Mesenchymal stem cell (in vitro differentiated cells and primary cell): ENCODE results near the gene CCM2.

Experiments used
- DNase-seq: peaks from one replicate; pipeline ENCODE4 v3.0.0-alpha.2; 2013
- H2AFZ ChIP-seq: one replicate; pipeline ENCODE4 v1.6.1; 2013; ENCODE audit warnings: low read depth, mild to moderate bottlenecking, control low read depth, inconsistent platforms, low read length, moderate library complexity
- H2AK5ac ChIP-seq: 2 replicates; pipeline ENCODE4 v1.6.1; 2013; ENCODE audit warnings: low read length, moderate library complexity, mild to moderate bottlenecking, inconsistent platforms; ENCODE audit not compliant: severe bottlenecking
- H2BK120ac ChIP-seq: one replicate; pipeline ENCODE4 v1.6.1; 2013; ENCODE audit warnings: low read depth, mild to moderate bottlenecking, inconsistent platforms, low read length, moderate library complexity
- H2BK12ac ChIP-seq, 2 experiments: one replicate each; pipeline ENCODE4 v1.6.1; 2013; ENCODE audit warnings: inconsistent platforms in 2 of 2, low read length in 2 of 2, mild to moderate bottlenecking in 2 of 2, moderate library complexity in 2 of 2, control low read depth in 1 of 2
- H2BK15ac ChIP-seq: one replicate; pipeline ENCODE4 v1.6.1; 2013; ENCODE audit warnings: mild to moderate bottlenecking, low read depth, inconsistent platforms; ENCODE audit not compliant: poor library complexity, severe bottlenecking
- H2BK5ac ChIP-seq: 2 replicates; pipeline ENCODE4 v1.6.1; 2013; ENCODE audit warnings: low read depth, mild to moderate bottlenecking, low read length, control low read depth, inconsistent platforms; ENCODE audit not compliant: poor library complexity, severe bottlenecking
- H3K14ac ChIP-seq, 2 experiments: one replicate each; pipeline ENCODE4 v1.6.1; 2013; ENCODE audit warnings: inconsistent platforms in 2 of 2, low read length in 2 of 2, control low read depth in 1 of 2, mild to moderate bottlenecking in 1 of 2, moderate library complexity in 1 of 2
- H3K18ac ChIP-seq, 2 experiments: one replicate each; pipeline ENCODE4 v1.6.1; 2013; ENCODE audit warnings: inconsistent platforms in 2 of 2, low read length in 2 of 2, control low read depth in 1 of 2, low read depth in 1 of 2, mild to moderate bottlenecking in 1 of 2
- H3K23ac ChIP-seq, 2 experiments: one replicate each; pipeline ENCODE4 v1.6.1; 2013; ENCODE audit warnings: inconsistent platforms in 2 of 2, low read length in 2 of 2, mild to moderate bottlenecking in 2 of 2, moderate library complexity in 2 of 2, control low read depth in 1 of 2
- H3K27ac ChIP-seq: 2 replicates; pipeline ENCODE4 v1.5.1; 2013; ENCODE audit warnings: mild to moderate bottlenecking, moderate library complexity, low read length, control low read depth, inconsistent platforms; ENCODE audit not compliant: poor library complexity, severe bottlenecking
- H3K27me3 ChIP-seq, 2 experiments: 2 replicates each; pipeline versions ENCODE4 v1.6.1 to v1.7.0; 2013; ENCODE audit warnings: low read length in 2 of 2, mild to moderate bottlenecking in 2 of 2, moderate library complexity in 2 of 2, control low read depth in 1 of 2, inconsistent platforms in 1 of 2; ENCODE audit not compliant: control insufficient read depth in 1 of 2, insufficient read depth in 1 of 2
- H3K36me3 ChIP-seq, 2 experiments: 2 replicates each; pipeline versions ENCODE4 v1.6.1 to v1.7.0; 2013; ENCODE audit warnings: low read length in 2 of 2, control low read depth in 1 of 2, inconsistent platforms in 1 of 2, low read depth in 1 of 2, mild to moderate bottlenecking in 1 of 2; ENCODE audit not compliant: insufficient read depth in 2 of 2, control insufficient read depth in 1 of 2
- H3K4ac ChIP-seq, 2 experiments: one replicate each; pipeline ENCODE4 v1.6.1; 2013; ENCODE audit warnings: inconsistent platforms in 2 of 2, low read length in 2 of 2, mild to moderate bottlenecking in 2 of 2, moderate library complexity in 2 of 2, control low read depth in 1 of 2, low read depth in 1 of 2
- H3K4me1 ChIP-seq: 2 replicates; pipeline ENCODE4 v1.6.1; 2013; ENCODE audit warnings: low read depth, low read length, control low read depth; ENCODE audit not compliant: control insufficient read depth, insufficient read depth
- H3K4me2 ChIP-seq: 2 replicates; pipeline ENCODE4 v1.6.1; 2013; ENCODE audit warnings: low read length, mild to moderate bottlenecking, inconsistent platforms; ENCODE audit not compliant: poor library complexity, severe bottlenecking
- H3K4me3 ChIP-seq, 2 experiments: 2 replicates each; pipeline versions ENCODE4 v1.5.1 to v1.7.0; 2013; ENCODE audit warnings: low read length in 2 of 2, mild to moderate bottlenecking in 2 of 2, control low read depth in 1 of 2, low read depth in 1 of 2; ENCODE audit not compliant: insufficient read depth in 1 of 2
- H3K79me1 ChIP-seq: replicated peaks from 2 replicates; pipeline ENCODE4 v1.6.1; 2013; ENCODE audit warnings: mild to moderate bottlenecking, control low read depth, low read length, inconsistent platforms; ENCODE audit not compliant: poor library complexity, severe bottlenecking
- H3K9ac ChIP-seq: 2 replicates; pipeline ENCODE4 v1.7.0; 2013; ENCODE audit warnings: mild to moderate bottlenecking, low read length, moderate library complexity
- H3K9me3 ChIP-seq: 2 replicates; pipeline ENCODE4 v1.7.0; 2013; ENCODE audit warnings: mild to moderate bottlenecking, low read length; ENCODE audit not compliant: control insufficient read depth
- H4K8ac ChIP-seq: one replicate; pipeline ENCODE4 v1.6.1; 2013; ENCODE audit warnings: inconsistent platforms, mild to moderate bottlenecking, low read length, moderate library complexity
- H4K91ac ChIP-seq: one replicate; pipeline ENCODE4 v1.6.1; 2013; ENCODE audit warnings: mild to moderate bottlenecking, low read length, inconsistent platforms
- WGBS: methylation state at CpG from one replicate; pipeline ENCODE4 v1.1.7; 2013; ENCODE audit warnings: mixed read lengths; 5-methylcytosine and 5-hydroxymethylcytosine counted together

Gene CCM2

DNA sequence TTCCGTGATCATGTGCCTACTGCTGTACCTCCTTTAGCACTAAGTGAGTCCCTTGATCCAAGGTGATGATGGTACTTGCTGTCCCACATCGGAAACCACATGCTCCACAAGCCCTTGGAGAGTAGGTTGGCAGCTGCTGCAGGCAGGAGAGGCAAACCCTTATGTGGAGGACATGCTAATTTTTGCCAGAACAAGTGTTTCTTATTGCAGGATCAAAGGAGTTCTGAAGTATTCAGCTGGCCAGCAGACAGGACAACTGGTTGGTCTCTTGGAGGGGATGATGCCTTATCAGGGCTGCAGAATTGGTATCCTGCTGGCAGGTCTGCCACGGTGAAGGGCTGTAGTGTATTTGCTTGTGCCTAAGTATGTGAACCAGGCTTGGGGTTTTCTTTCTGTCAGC is 52.0 kb downstream of the CCM2 start:
- Histone ChIP-seq H3K23ac (no peak overlapping the region), H2AFZ (no peak overlapping the region), H3K9me3 (no peaks in the 10 kb centered on the region), H2AK5ac (no peak overlapping the region), H3K4me1 (peaks cover 4% of the 10 kb centered on the region), H3K4me2 (no peak overlapping the region), H2BK120ac (no peak overlapping the region), H2BK15ac (no peak overlapping the region), H3K27ac (no peak overlapping the region), H3K18ac (no peak overlapping the region), H3K4me3 (no peak overlapping the region), H3K9ac (no peak overlapping the region), H2BK12ac (no peak overlapping the region), H3K4ac (no peak overlapping the region), H3K14ac (no peak overlapping the region), H3K79me1 (peaks cover 32% of the 10 kb centered on the region), H4K91ac (no peak overlapping the region), H3K27me3 (no peaks in the 10 kb centered on the region), H2BK5ac (no peak overlapping the region), H3K36me3 (peaks cover 24 to 57% of the 10 kb centered on the region in 2 experiments), H4K8ac (no peak overlapping the region)
- 76% methylated on average over 3 of the region's 3 CpGs for WGBS
- DNase-seq: no peak

- 89% methylated on average over 6 of the region's 6 CpGs for WGBS
- H4K91ac ChIP-seq: no peak overlapping the region
- no peak overlapping the region for H4K8ac ChIP-seq
- no peaks in the 10 kb centered on the region for H3K9me3 ChIP-seq
- H3K27me3 ChIP-seq: no peaks in the 10 kb centered on the region
- no peak overlapping the region for H2BK120ac ChIP-seq
- H2AFZ ChIP-seq: no peak overlapping the region
- H3K36me3 ChIP-seq: peaks cover 24 to 47% of the 10 kb centered on the region in 2 experiments
- H2BK5ac ChIP-seq: no peak overlapping the region
- peaks cover 36% of the 10 kb centered on the region for H3K79me1 ChIP-seq
- H3K4me3 ChIP-seq: no peak overlapping the region
- H3K27ac ChIP-seq: no peak overlapping the region
- no peak overlapping the region for H3K18ac ChIP-seq
- DNase-seq: no peak
- H3K4me2 ChIP-seq: no peak overlapping the region
- H3K4me1 ChIP-seq: peaks cover 4% of the 10 kb centered on the region
- H2AK5ac ChIP-seq: no peak overlapping the region
- H2BK15ac ChIP-seq: no peak overlapping the region
- no peak overlapping the region for H3K4ac ChIP-seq
- H3K14ac ChIP-seq: no peak overlapping the region
- H2BK12ac ChIP-seq: no peak overlapping the region
- no peak overlapping the region for H3K9ac ChIP-seq
- no peak overlapping the region for H3K23ac ChIP-seq
Measured at GRCh38 chr7:45053401-45053800, 53.4 kb downstream of the CCM2 start.

DNA sequence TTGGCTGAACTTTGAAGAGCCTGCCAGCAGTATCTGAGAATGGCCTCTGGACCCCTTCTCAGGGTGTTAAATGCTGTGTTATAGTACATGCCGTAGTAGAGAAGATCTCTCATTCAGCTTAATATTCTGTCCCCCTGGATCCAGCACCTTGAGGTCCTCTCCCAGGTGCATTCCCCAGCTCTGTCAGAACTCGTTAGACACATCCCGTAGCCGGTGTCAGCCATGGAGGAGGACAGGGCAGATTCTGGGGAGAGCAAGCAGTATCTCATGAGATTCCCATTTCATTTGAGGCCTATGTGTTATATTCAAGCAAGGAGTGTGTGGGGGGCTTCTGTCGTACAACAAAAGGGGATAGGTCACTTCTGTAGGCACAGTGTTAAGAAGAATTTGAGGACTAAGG is 53.9 kb downstream of the CCM2 start:
- Histone ChIP-seq H3K79me1 (peaks cover 32% of the 10 kb centered on the region), H2BK12ac (no peak overlapping the region), H4K91ac (no peak overlapping the region), H3K4me1 (peaks cover 2% of the 10 kb centered on the region), H3K9ac (no peak overlapping the region), H2BK15ac (no peak overlapping the region), H3K18ac (no peak overlapping the region), H3K27ac (no peak overlapping the region), H3K4me3 (no peak overlapping the region), H3K27me3 (no peaks in the 10 kb centered on the region), H4K8ac (no peak overlapping the region), H3K4me2 (no peak overlapping the region), H2AK5ac (no peak overlapping the region), H3K4ac (no peak overlapping the region), H3K23ac (no peak overlapping the region), H3K14ac (no peak overlapping the region), H2BK5ac (no peak overlapping the region), H2AFZ (no peak overlapping the region), H2BK120ac (no peak overlapping the region), H3K9me3 (no peaks in the 10 kb centered on the region), H3K36me3 (peaks cover 21 to 43% of the 10 kb centered on the region in 2 experiments)
- DNase-seq: no peak
- 99% methylated on average over 4 of the region's 5 CpGs for WGBS

DNA sequence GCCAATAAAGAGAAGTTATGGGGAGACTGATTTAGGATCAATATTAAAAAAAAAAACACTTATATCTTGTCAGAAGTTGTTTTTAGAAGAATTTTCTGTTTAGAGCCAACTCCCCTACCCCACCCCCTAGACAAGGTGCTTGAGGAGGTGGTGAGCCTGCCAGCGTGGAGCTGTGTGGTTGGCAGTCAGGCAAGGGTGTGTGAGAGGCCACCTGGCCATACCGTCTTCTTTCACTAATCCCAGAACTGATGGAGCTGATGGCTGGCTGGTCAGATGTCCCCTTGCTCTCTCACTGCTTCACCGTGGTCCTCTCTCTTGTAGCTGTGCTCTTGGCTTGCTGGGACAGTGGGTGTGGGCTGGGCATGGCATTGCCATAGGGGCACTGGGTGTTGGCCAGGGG is 54.4 kb downstream of the CCM2 start:
- H3K9me3 ChIP-seq: no peaks in the 10 kb centered on the region
- H2BK120ac ChIP-seq: no peak overlapping the region
- 89% methylated on average over 3 of the region's 3 CpGs for WGBS

More for the DNA sequence above, 54.4 kb downstream of the CCM2 start:
- H2BK12ac ChIP-seq: no peak overlapping the region
- H3K4me1 ChIP-seq: peaks cover 2% of the 10 kb centered on the region
- H3K4me3 ChIP-seq: no peak overlapping the region
- H3K18ac ChIP-seq: no peak overlapping the region
- peak overlapping the region in 1 of 2 experiments; percentile 46 for H3K23ac ChIP-seq
- no peak for DNase-seq
- H4K91ac ChIP-seq: no peak overlapping the region
- peak overlapping the region; percentile 33 for H4K8ac ChIP-seq
- no peak overlapping the region for H3K9ac ChIP-seq
- H3K4ac ChIP-seq: peak overlapping the region in 1 of 2 experiments; percentile 69
- no peak overlapping the region for H2BK15ac ChIP-seq
- H2AK5ac ChIP-seq: no peak overlapping the region
- no peak overlapping the region for H3K4me2 ChIP-seq
- H3K14ac ChIP-seq: peak overlapping the region in 1 of 2 experiments; percentile 68
- no peak overlapping the region for H2AFZ ChIP-seq
- peaks cover 34% of the 10 kb centered on the region for H3K79me1 ChIP-seq
- peaks cover 21 to 38% of the 10 kb centered on the region in 2 experiments for H3K36me3 ChIP-seq
- no peaks in the 10 kb centered on the region for H3K27me3 ChIP-seq
- no peak overlapping the region for H3K27ac ChIP-seq
- H2BK5ac ChIP-seq: no peak overlapping the region
